PC-9 (cell line): Measurements from ENCODE around the gene STARD13. TPM values are rescaled to one million over a fixed set of nuclear protein-coding genes. Genes with fewer than 3 reads are reported as not detected.

Source experiments
- BruUV-seq: library from RNA; stranded (reverse); fragments of 400-500 nt; replicated peaks from 2 replicates; lab custom pipeline; 2021; lab: Mats Ljungman, UMichigan
- CTCF ChIA-PET: fragments of 300-600 bp; sonication (Branson Sonifier 250); formaldehyde crosslinking; loops from one replicate; lab custom pipeline; 2022; ENCODE audit warnings: antibody characterized with exemption; lab: Charles Lee
- POLR2A ChIA-PET: fragments of 300-600 bp; sonication (Branson Sonifier 250); formaldehyde crosslinking; loops from one replicate; lab custom pipeline; 2022; ENCODE audit warnings: antibody characterized with exemption; ENCODE audit not compliant: unreplicated experiment; lab: Charles Lee
- DNase-seq, 2 experiments: peaks; one replicate each; pipeline versions ENCODE4 v3.0.0 to v3.0.0-alpha.2; 2015 to 2022; ENCODE audit warnings: mixed read lengths in 1 of 2
- H2AFZ ChIP-seq: fragments of 200-600 bp; sonication (generic); 2 replicates; pipeline ENCODE4 v1.8.1; 2017; ENCODE audit warnings: antibody characterized with exemption
- H3F3A ChIP-seq: fragments of 200-600 bp; sonication (generic); 2 replicates; pipeline ENCODE4 v1.8.1; 2017; ENCODE audit warnings: antibody characterized with exemption, mild to moderate bottlenecking, low read depth; ENCODE audit not compliant: insufficient read depth
- H3K27ac ChIP-seq: fragments of 200-600 bp; sonication (generic); 2 replicates; pipeline ENCODE4 v1.6.1; 2016; ENCODE audit warnings: mixed run types
- H3K27me3 ChIP-seq: fragments of 200-600 bp; sonication (generic); 2 replicates; pipeline ENCODE4 v1.6.1; 2016; ENCODE audit warnings: low read depth, mixed run types; ENCODE audit not compliant: insufficient read depth
- H3K36me3 ChIP-seq: fragments of 200-600 bp; sonication (generic); 2 replicates; pipeline ENCODE4 v1.6.1; 2016; ENCODE audit warnings: low read depth, mixed run types
- H3K4me1 ChIP-seq: fragments of 200-600 bp; sonication (generic); replicated peaks from 2 replicates; pipeline ENCODE4 v1.6.1; 2016; ENCODE audit warnings: mixed run types; ENCODE audit not compliant: insufficient read depth
- H3K4me2 ChIP-seq: fragments of 200-600 bp; sonication (generic); 2 replicates; pipeline ENCODE4 v1.6.1; 2017; ENCODE audit warnings: mixed run types
- H3K4me3 ChIP-seq: fragments of 200-600 bp; sonication (generic); 2 replicates; pipeline ENCODE4 v1.6.1; 2016; ENCODE audit warnings: mixed run types
- H3K79me2 ChIP-seq: fragments of 200-600 bp; sonication (generic); 2 replicates; pipeline ENCODE4 v1.6.1; 2017; ENCODE audit warnings: low read depth, mixed run types
- H3K9me2 ChIP-seq: fragments of 200-600 bp; sonication (generic); 2 replicates; pipeline ENCODE4 v1.8.1; 2017; ENCODE audit warnings: mild to moderate bottlenecking; ENCODE audit not compliant: insufficient read depth
- H3K9me3 ChIP-seq: fragments of 200-600 bp; sonication (generic); 2 replicates; pipeline ENCODE4 v1.8.1; 2016; ENCODE audit warnings: low read depth; ENCODE audit not compliant: insufficient read depth
- H4K20me1 ChIP-seq: fragments of 200-600 bp; sonication (generic); 2 replicates; pipeline ENCODE4 v1.8.1; 2017; ENCODE audit not compliant: insufficient read depth
- EZH2 ChIP-seq: fragments of 200-600 bp; sonication (generic); IDR thresholded peaks from 2 replicates; pipeline ENCODE4 v1.8.0; 2017; ENCODE audit warnings: antibody characterized with exemption, low read depth
- intact Hi-C: fragments of 100-400 bp; cut with micrococcal nuclease; formaldehyde crosslinking; loops from one replicate; pipeline ENCODE4 v1.10.0; 2022; ENCODE audit not compliant: unreplicated experiment
- total RNA-seq: library from RNA; stranded (reverse); gene quantifications from 2 replicates; pipeline ENCODE4 v1.2.3, GENCODE V29; 2021
- TF ChIP-seq, protein P1 (sequence below): fragments of 200-600 bp; sonication (generic); conservative IDR thresholded peaks from 2 replicates; pipeline ENCODE4 v1.6.1; 2017; ENCODE audit warnings: mixed run types, antibody characterized with exemption, mild to moderate bottlenecking, moderate library complexity

STARD13 gene
- total RNA-seq, 1 experiment from 2014 or later: 19.6 TPM

DNA sequence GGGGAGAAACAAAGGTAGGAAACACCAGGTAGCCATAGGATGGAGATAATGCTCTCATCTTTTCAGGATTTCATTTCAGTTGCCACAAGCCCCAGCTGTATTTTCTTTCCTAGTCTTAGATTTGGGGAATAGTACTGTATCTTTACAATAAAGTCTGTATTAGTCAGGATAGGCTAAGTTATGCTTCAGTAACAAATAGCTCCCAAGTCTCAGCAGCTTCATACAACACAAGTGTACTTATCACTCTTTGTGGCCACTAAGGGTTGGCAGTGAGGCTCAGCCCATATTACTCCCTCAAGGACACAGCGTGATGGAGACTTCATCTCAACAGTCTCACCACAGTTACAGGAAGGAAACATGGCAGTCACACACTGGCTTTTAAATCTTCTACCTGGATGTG is 61.4 kb downstream of the STARD13 start:
- H3K79me2 ChIP-seq: peaks cover 12% of the 10 kb centered on the region
- H3K4me1 ChIP-seq: peaks cover 20% of the 10 kb centered on the region
- H3K4me3 ChIP-seq: no peak overlapping the region
- no peaks in the 10 kb centered on the region for H3K27me3 ChIP-seq
- H3K27ac ChIP-seq: no peak overlapping the region
- H3K9me2 ChIP-seq: no peaks in the 10 kb centered on the region
- BruUV-seq: no TSS peak
- H2AFZ ChIP-seq: no peak overlapping the region
- ChIA-PET POLR2A (no interaction called here), CTCF (no interaction called here)
- intact Hi-C loops: loop anchor here (10.0 kb wide), 2 partner anchors 209 to 221 kb away; partner anchors contain the start of gene KL
- H3K36me3 ChIP-seq: peaks cover 5% of the 10 kb centered on the region; the same call in 1 of the 2 replicates
- no peaks in the 10 kb centered on the region for H4K20me1 ChIP-seq
- peaks cover 6% of the 10 kb centered on the region; the same call in 1 of the 2 replicates for H3K9me3 ChIP-seq
- no peak overlapping the region for H3K4me2 ChIP-seq
- TF ChIP-seq, protein P1, sequence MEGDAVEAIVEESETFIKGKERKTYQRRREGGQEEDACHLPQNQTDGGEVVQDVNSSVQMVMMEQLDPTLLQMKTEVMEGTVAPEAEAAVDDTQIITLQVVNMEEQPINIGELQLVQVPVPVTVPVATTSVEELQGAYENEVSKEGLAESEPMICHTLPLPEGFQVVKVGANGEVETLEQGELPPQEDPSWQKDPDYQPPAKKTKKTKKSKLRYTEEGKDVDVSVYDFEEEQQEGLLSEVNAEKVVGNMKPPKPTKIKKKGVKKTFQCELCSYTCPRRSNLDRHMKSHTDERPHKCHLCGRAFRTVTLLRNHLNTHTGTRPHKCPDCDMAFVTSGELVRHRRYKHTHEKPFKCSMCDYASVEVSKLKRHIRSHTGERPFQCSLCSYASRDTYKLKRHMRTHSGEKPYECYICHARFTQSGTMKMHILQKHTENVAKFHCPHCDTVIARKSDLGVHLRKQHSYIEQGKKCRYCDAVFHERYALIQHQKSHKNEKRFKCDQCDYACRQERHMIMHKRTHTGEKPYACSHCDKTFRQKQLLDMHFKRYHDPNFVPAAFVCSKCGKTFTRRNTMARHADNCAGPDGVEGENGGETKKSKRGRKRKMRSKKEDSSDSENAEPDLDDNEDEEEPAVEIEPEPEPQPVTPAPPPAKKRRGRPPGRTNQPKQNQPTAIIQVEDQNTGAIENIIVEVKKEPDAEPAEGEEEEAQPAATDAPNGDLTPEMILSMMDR: no peak
- no peak for TF ChIP-seq EZH2
- peaks cover 12% of the 10 kb centered on the region for H3F3A ChIP-seq
- no peak for DNase-seq

DNA sequence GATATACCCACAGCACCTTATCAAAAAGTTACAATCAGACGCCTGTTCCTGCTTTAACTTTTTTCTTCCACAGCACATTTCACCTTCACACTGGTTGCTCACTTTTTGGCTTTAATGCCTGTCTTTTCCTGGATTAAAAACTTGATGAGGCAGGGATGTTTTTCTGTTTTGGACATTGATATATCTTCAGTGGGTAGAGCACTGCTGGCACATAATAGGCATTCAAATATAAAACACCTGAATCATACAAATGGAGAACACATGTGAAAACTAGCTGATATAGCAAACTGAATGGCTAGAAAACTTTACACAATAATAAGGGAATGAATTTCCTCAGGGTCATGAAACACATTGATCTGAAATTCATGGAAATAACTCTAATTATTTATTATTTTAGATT is 65.6 kb downstream of the STARD13 start:
- Histone ChIP-seq H3K27ac (peak overlapping the region; percentile 97), H3K9me2 (no peaks in the 10 kb centered on the region), H3K9me3 (peaks cover 10% of the 10 kb centered on the region), H3F3A (peaks cover 36% of the 10 kb centered on the region), H3K4me1 (peaks cover 50% of the 10 kb centered on the region), H3K4me2 (no peak overlapping the region), H3K4me3 (no peak overlapping the region), H3K79me2 (peaks cover 28% of the 10 kb centered on the region), H4K20me1 (no peaks in the 10 kb centered on the region), H3K36me3 (peaks cover 5% of the 10 kb centered on the region), H2AFZ (no peak overlapping the region), H3K27me3 (no peaks in the 10 kb centered on the region)
- DNase-seq: no peak
- TF ChIP-seq, protein P1: no peak
- no peak for TF ChIP-seq EZH2
- BruUV-seq: no TSS peak
- intact Hi-C loops: loop anchor here (10.0 kb wide), 2 partner anchors 205 to 225 kb away; partner anchors contain the start of gene KL
- ChIA-PET POLR2A (interaction anchor here (0.6 kb wide), 1 partner anchor 93 kb away, joined by 3 read pairs; no protein-coding TSS in a partner anchor), CTCF (interaction anchor here (0.7 kb wide), 1 partner anchor 40 kb away, joined by 4 read pairs; no protein-coding TSS in a partner anchor)

DNA sequence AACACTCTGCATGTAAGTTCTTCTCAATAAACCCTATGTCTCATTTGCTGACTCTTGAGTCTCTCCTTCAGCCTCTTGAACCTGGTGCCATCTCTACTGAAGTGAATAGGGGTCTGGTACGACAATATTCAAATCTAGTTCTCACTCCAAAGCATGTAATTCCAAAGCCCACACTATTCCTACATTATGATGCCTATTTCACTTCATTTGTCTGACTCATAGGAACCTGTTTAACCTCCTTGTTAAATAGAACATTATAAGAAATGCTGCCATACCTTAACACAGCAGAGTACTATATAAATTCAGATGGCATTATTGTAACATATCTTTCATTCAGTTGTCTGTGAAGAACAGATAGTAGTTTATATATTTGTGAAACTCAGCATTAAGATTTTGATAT is 67.1 kb downstream of the STARD13 start:
- Histone ChIP-seq H2AFZ (0 out of 2 replicates have a peak overlapping the region, but pooled peaks have one; percentile 11), H3K36me3 (no peaks in the 10 kb centered on the region; the same call in none of the 2 replicates), H3K79me2 (peaks cover 38% of the 10 kb centered on the region), H3K27me3 (no peaks in the 10 kb centered on the region), H3K9me3 (peaks cover 4% of the 10 kb centered on the region; the same call in 1 of the 2 replicates), H3F3A (peaks cover 36% of the 10 kb centered on the region), H3K4me1 (peaks cover 62% of the 10 kb centered on the region), H4K20me1 (no peaks in the 10 kb centered on the region), H3K4me3 (peak overlapping the region; percentile 26; the same call in 1 of the 2 replicates), H3K9me2 (no peaks in the 10 kb centered on the region), H3K27ac (peak overlapping the region; percentile 97), H3K4me2 (peak overlapping the region; percentile 65)
- intact Hi-C loops: loop anchor here (1.0 kb wide), 5 partner anchors 62 to 324 kb away; no protein-coding TSS in a partner anchor
- TF ChIP-seq EZH2: no peak
- TF ChIP-seq, protein P1: no peak
- ChIA-PET CTCF (no interaction called here), POLR2A (interaction anchor here (0.6 to 1.0 kb wide), 5 partner anchors 13 to 572 kb away, joined by 3 to 11 read pairs (median 3); partner anchors contain the start of gene STARD13)
- no TSS peak for BruUV-seq
- DNase-seq: peak in 1 of 2 experiments; percentile 83
